K562 (cell line): Measurements from ENCODE around the gene AFF3. TPM values are rescaled to one million over a fixed set of nuclear protein-coding genes. Genes with fewer than 3 reads are reported as not detected.

ENCODE experiments used
- ATAC-seq: fragments of 200-7000 bp; cut with Tn5 transposase; 3 replicates; pipeline ENCODE4 v1.9.1; 2020; ENCODE audit warnings: moderate library complexity
- BruUV-seq: library from RNA; stranded (reverse); fragments of 400-500 nt; replicated peaks from 2 replicates; lab custom pipeline; 2021; lab: Mats Ljungman, UMichigan
- CTCF ChIA-PET: fragments of 300-600 bp; formaldehyde crosslinking; extraction: SDS; loops from one replicate; lab custom pipeline; 2021; ENCODE audit warnings: low intra/inter-chr PET ratio; lab: Yijun Ruan, JAX
- POLR2A ChIA-PET: fragments of 300-600, 350-650 bp; sonication (Branson Sonifier 250); formaldehyde crosslinking; extraction: SDS; loops from one replicate; lab custom pipeline; 2021; ENCODE audit warnings: antibody characterized with exemption, inconsistent platforms; lab: Yijun Ruan, JAX
- DNase-seq, 4 experiments: peaks; one replicate each; pipeline versions ENCODE4 v3.0.0 to v3.0.0-alpha.2; 2011 to 2018; ENCODE audit warnings: low spot score in 3 of 4, mixed read lengths in 3 of 4; ENCODE audit errors: extremely low read depth in 1 of 4
- FAIRE-seq: peaks from 2 replicates; lab custom pipeline; 2011; peaks lifted over from hg19 to GRCh38; lab: Jason Lieb, UNC
- H2AFZ ChIP-seq: 2 replicates; pipeline ENCODE4 v1.6.0; 2011; ENCODE audit warnings: low read depth, low read length, control low read depth, inconsistent platforms
- H3K27ac ChIP-seq: fragments of 200-600 bp; 3 replicates; pipeline ENCODE4 v1.8.0; 2011; ENCODE audit warnings: low read depth, mild to moderate bottlenecking, control low read depth, inconsistent platforms, low read length, moderate library complexity, mixed read lengths; ENCODE audit errors: extremely low read depth
- H3K27me3 ChIP-seq, 2 experiments: fragments of 300-600 bp in 1 of 2; 2 replicates in 1 of 2; 3 replicates in 1 of 2; pipeline versions ENCODE4 v1.6.0 to v1.8.0; 2011; ENCODE audit warnings: inconsistent platforms in 2 of 2, low read length in 2 of 2, mild to moderate bottlenecking in 1 of 2, mixed read lengths in 1 of 2, moderate library complexity in 1 of 2; ENCODE audit not compliant: control insufficient read depth in 2 of 2, insufficient read depth in 2 of 2
- H3K36me3 ChIP-seq: fragments of 300-600 bp; 3 replicates; pipeline ENCODE4 v1.8.0; 2011; ENCODE audit warnings: mild to moderate bottlenecking, low read length, inconsistent platforms; ENCODE audit not compliant: control insufficient read depth, insufficient read depth
- H3K4me1 ChIP-seq, 2 experiments: fragments of 200-600 bp in 1 of 2; replicated peaks in 1 of 2; 2 replicates in 1 of 2; 3 replicates in 1 of 2; pipeline versions ENCODE4 v1.5.1 to v1.8.0; 2011; ENCODE audit warnings: inconsistent platforms in 2 of 2, low read length in 2 of 2, mild to moderate bottlenecking in 1 of 2, mixed read lengths in 1 of 2, moderate library complexity in 1 of 2; ENCODE audit not compliant: control insufficient read depth in 2 of 2, insufficient read depth in 2 of 2
- H3K4me2 ChIP-seq: 2 replicates; pipeline ENCODE4 v1.6.1; 2011; ENCODE audit warnings: low read length, control low read depth, inconsistent platforms, mixed read lengths; ENCODE audit not compliant: insufficient read depth
- H3K4me3 ChIP-seq: fragments of 200-600 bp; sonication (generic), shearing (Covaris generic); 2 replicates; pipeline ENCODE4 v1.5.1; 2016; ENCODE audit warnings: control low read depth, inconsistent platforms
- H3K79me2 ChIP-seq: fragments of 200-600 bp; 3 replicates; pipeline ENCODE4 v1.8.0; 2011; ENCODE audit warnings: low read length, inconsistent platforms; ENCODE audit not compliant: control insufficient read depth, insufficient read depth
- H3K9ac ChIP-seq, 2 experiments: 2 replicates each; pipeline versions ENCODE4 v1.6.0 to v1.6.1; 2011; ENCODE audit warnings: low read depth in 2 of 2, low read length in 2 of 2, control low read depth in 1 of 2, inconsistent platforms in 1 of 2, mild to moderate bottlenecking in 1 of 2, mixed read lengths in 1 of 2; ENCODE audit not compliant: insufficient read depth in 1 of 2
- H3K9me1 ChIP-seq: one replicate; pipeline ENCODE4 v1.6.0; 2011; ENCODE audit warnings: inconsistent platforms, mild to moderate bottlenecking, low read length, moderate library complexity; ENCODE audit not compliant: control insufficient read depth, insufficient read depth
- H3K9me3 ChIP-seq: replicated peaks from 2 replicates; pipeline ENCODE4 v1.5.1; 2011; ENCODE audit warnings: low read depth, low read length, inconsistent platforms; ENCODE audit not compliant: control insufficient read depth, insufficient read depth
- H4K20me1 ChIP-seq: replicated peaks from 2 replicates; pipeline ENCODE4 v1.6.1; 2011; ENCODE audit warnings: low read length, inconsistent platforms, mixed read lengths; ENCODE audit not compliant: control insufficient read depth, insufficient read depth
- CBFB ChIP-seq: sonication (generic); formaldehyde crosslinking; IDR thresholded peaks from 2 replicates; pipeline ENCODE4 v1.4.0; 2020; ENCODE audit warnings: mild to moderate bottlenecking, missing genetic modification reagents
- E2F3 ChIP-seq: fragments of 250-450 bp; sonication (Bioruptor Pico); IDR thresholded peaks from 2 replicates; pipeline ENCODE4 v1.4.0; 2020; ENCODE audit warnings: mild to moderate bottlenecking
- HMG20B ChIP-seq: fragments of 250-450 bp; sonication (Bioruptor Pico); IDR thresholded peaks from 2 replicates; pipeline ENCODE4 v1.5.0; 2021; ENCODE audit warnings: mild to moderate bottlenecking
- IRF1 ChIP-seq: sonication (generic); formaldehyde crosslinking; IDR thresholded peaks from 2 replicates; pipeline ENCODE4 v1.8.0; 2022; ENCODE audit warnings: missing genetic modification reagents, mild to moderate bottlenecking, borderline replicate concordance
- JUNB ChIP-seq: fragments of 450-650 bp; formaldehyde crosslinking; conservative IDR thresholded peaks from 2 replicates; pipeline ENCODE4 v1.4.0; 2020; ENCODE audit warnings: mild to moderate bottlenecking
- MXD1 ChIP-seq: fragments of 250-450 bp; sonication (Bioruptor Pico); IDR thresholded peaks from 2 replicates; pipeline ENCODE4 v1.8.0; 2021; ENCODE audit warnings: borderline replicate concordance, mild to moderate bottlenecking, moderate library complexity; ENCODE audit not compliant: poor library complexity, severe bottlenecking
- NCOA4 ChIP-seq: fragments of 450-650 bp; IDR thresholded peaks from 2 replicates; pipeline ENCODE4 v1.6.1; 2018; ENCODE audit warnings: mild to moderate bottlenecking; ENCODE audit not compliant: partially characterized antibody
- POLR2B ChIP-seq: fragments of 450-650 bp; IDR thresholded peaks from 2 replicates; pipeline ENCODE4 v1.6.1; 2018; ENCODE audit warnings: low read depth; ENCODE audit not compliant: partially characterized antibody
- PTBP1 ChIP-seq: fragments of 200-400 bp; formaldehyde crosslinking; IDR thresholded peaks from 2 replicates; pipeline ENCODE4 v1.6.1; 2017; ENCODE audit warnings: low read depth, low read length
- RAD51 ChIP-seq: fragments of 450-650 bp; IDR thresholded peaks from 2 replicates; pipeline ENCODE4 v1.7.1; 2016; ENCODE audit warnings: low read depth, mild to moderate bottlenecking, borderline replicate concordance
- TAF9B ChIP-seq: fragments of 450-650 bp; IDR thresholded peaks from 2 replicates; pipeline ENCODE4 v1.6.1; 2018; ENCODE audit warnings: mild to moderate bottlenecking; ENCODE audit not compliant: partially characterized antibody
- ZHX1 ChIP-seq: fragments of 150-350 bp; conservative IDR thresholded peaks from 2 replicates; pipeline ENCODE4 v1.6.1; 2014; ENCODE audit warnings: low read length
- ZNF384 ChIP-seq: IDR thresholded peaks from 2 replicates; pipeline ENCODE4 v1.6.1; 2012; ENCODE audit warnings: low read depth, low read length, improper control_type of control experiment
- WGBS: fragments of 100-300 bp; shearing (Covaris generic); methylation state at CpG from one replicate; pipeline ENCODE4 v1.1.6; 2016; ENCODE audit warnings: low coverage, mixed read lengths; ENCODE audit not compliant: insufficient coverage; ENCODE audit errors: missing lambda C conversion rate; 5-methylcytosine and 5-hydroxymethylcytosine counted together
- in situ Hi-C: fragments of 300-500 bp; cut with MboI; formaldehyde crosslinking; loops from 4 replicates; pipeline ENCODE4 v1.15.0; 2018; ENCODE audit warnings: inconsistent platforms, mixed read lengths
- intact Hi-C: fragments of 100-400 bp; cut with micrococcal nuclease; formaldehyde crosslinking; loops from 2 replicates; pipeline ENCODE4 v1.14.2; 2022
- polyA plus RNA-seq, 8 experiments: library from polyadenylated mRNA; depleted of rRNA in 4 of 8; stranded (reverse) in 5 of 8; unstranded in 3 of 8; fragments of >200 nt; fragmentation: Nextera tagmentation in 2 of 8; fragmentation: Illumina TruSeq in 1 of 8; extraction: Ambion mirVana in 2 of 8; extraction: Trizol in 1 of 8; gene quantifications; 2 replicates each; pipeline versions ENCODE4 v1.2.1 to v1.2.3, GENCODE V29; 2011 to 2014; ENCODE audit warnings: inconsistent platforms in 1 of 8, missing spikeins in 1 of 8
- total RNA-seq, 7 experiments: library from RNA; depleted of rRNA in 6 of 7; stranded (reverse); fragments of >200 nt in 6 of 7; fragmentation: Illumina TruSeq in 2 of 7; extraction: Trizol in 2 of 7; gene quantifications; 2 replicates each; pipeline versions ENCODE4 v1.2.1 to v1.2.3, GENCODE V29; 2011 to 2021; ENCODE audit warnings: low replicate concordance in 1 of 7

The AFF3 gene
- total and polyA plus RNA-seq, 9 of the 15 experiments (the other 6 are each of a cell fraction or from before 2014, with no cell fraction given), result 0.02 to 0.11 TPM; not detected in 7

GRCh38 chr2:99876956-99877355 is 265.4 kb downstream of the AFF3 start:
- Histone ChIP-seq H3K4me1 (no peaks in the 10 kb centered on the region), H3K4me2 (no peak overlapping the region), H3K9ac (no peak overlapping the region), H3K79me2 (no peaks in the 10 kb centered on the region), H3K27ac (no peak overlapping the region), H3K9me3 (no peaks in the 10 kb centered on the region), H3K9me1 (no peaks in the 10 kb centered on the region), H3K4me3 (no peak overlapping the region), H2AFZ (no peak overlapping the region), H3K36me3 (no peaks in the 10 kb centered on the region), H4K20me1 (no peaks in the 10 kb centered on the region; the same call in 1 of the 2 replicates), H3K27me3 (peaks cover 4 to 8% of the 10 kb centered on the region in 2 experiments; a peak in 3 of 5 replicates)
- no TSS peak for BruUV-seq
- intact Hi-C loops (no loop called here), in situ Hi-C loops (no loop called here)
- POLR2A ChIA-PET, result no interaction called here
- CTCF ChIA-PET, result no interaction called here
- ATAC-seq, result no peak
- WGBS, result 0% methylated on average over 3 of the region's 3 CpGs
- no peak for DNase-seq
- no peak for FAIRE-seq
- TF ChIP-seq E2F3 (CRISPR knock-in tag) (no peak), PTBP1 (no peak), MXD1 (CRISPR knock-in tag) (no peak), RAD51 (no peak), JUNB (CRISPR knock-in tag) (no peak), NCOA4 (no peak), CBFB (CRISPR knock-in tag) (no peak), POLR2B (no peak), ZNF384 (no peak), HMG20B (CRISPR knock-in tag) (no peak), ZHX1 (no peak), TAF9B (no peak), IRF1 (CRISPR knock-in tag) (no peak)
